ENCODE results near the gene EPHB4. TPM values are rescaled to one million over a fixed set of nuclear protein-coding genes. Genes with fewer than 3 reads are reported as not detected.

The EPHB4 gene
- total RNA-seq, 1 donor from 2014 or later = 153 TPM

- TF ChIP-seq, protein P1, sequence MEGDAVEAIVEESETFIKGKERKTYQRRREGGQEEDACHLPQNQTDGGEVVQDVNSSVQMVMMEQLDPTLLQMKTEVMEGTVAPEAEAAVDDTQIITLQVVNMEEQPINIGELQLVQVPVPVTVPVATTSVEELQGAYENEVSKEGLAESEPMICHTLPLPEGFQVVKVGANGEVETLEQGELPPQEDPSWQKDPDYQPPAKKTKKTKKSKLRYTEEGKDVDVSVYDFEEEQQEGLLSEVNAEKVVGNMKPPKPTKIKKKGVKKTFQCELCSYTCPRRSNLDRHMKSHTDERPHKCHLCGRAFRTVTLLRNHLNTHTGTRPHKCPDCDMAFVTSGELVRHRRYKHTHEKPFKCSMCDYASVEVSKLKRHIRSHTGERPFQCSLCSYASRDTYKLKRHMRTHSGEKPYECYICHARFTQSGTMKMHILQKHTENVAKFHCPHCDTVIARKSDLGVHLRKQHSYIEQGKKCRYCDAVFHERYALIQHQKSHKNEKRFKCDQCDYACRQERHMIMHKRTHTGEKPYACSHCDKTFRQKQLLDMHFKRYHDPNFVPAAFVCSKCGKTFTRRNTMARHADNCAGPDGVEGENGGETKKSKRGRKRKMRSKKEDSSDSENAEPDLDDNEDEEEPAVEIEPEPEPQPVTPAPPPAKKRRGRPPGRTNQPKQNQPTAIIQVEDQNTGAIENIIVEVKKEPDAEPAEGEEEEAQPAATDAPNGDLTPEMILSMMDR (IDR thresholded peaks at IDR 0.05; ENCODE audit: insufficient read depth, low read length, severe bottlenecking) = no peak
- DNase-seq (ENCODE audit: low read depth) (no peak), FAIRE-seq (no peak)
- no peak overlapping the region for H3K4me3 ChIP-seq (ENCODE audit: low read depth, low read length)
- no peaks in the 10 kb centered on the region for H3K27me3 ChIP-seq (ENCODE audit: control insufficient read depth, insufficient read depth, low read length)
- peaks cover 22% of the 10 kb centered on the region for H3K36me3 ChIP-seq (ENCODE audit: control insufficient read depth, insufficient read depth, low read length)
These were observed 24.4 kb downstream of the EPHB4 start for GRCh38 chr7:100802951-100803350.

GRCh38 chr7:100801833-100802568, 25.3 kb downstream of the EPHB4 start:
- DNase-seq (ENCODE audit: low read depth) = peak; percentile 91
- Histone ChIP-seq H3K36me3 (ENCODE audit: control insufficient read depth, insufficient read depth, low read length) (peaks cover 18% of the 10 kb centered on the region), H3K27me3 (ENCODE audit: control insufficient read depth, insufficient read depth, low read length) (no peaks in the 10 kb centered on the region), H3K4me3 (ENCODE audit: low read depth, low read length) (no peak overlapping the region)
- no peak for FAIRE-seq
- TF ChIP-seq, protein P1 (IDR thresholded peaks at IDR 0.05; ENCODE audit: insufficient read depth, low read length, severe bottlenecking) = no peak

DNA sequence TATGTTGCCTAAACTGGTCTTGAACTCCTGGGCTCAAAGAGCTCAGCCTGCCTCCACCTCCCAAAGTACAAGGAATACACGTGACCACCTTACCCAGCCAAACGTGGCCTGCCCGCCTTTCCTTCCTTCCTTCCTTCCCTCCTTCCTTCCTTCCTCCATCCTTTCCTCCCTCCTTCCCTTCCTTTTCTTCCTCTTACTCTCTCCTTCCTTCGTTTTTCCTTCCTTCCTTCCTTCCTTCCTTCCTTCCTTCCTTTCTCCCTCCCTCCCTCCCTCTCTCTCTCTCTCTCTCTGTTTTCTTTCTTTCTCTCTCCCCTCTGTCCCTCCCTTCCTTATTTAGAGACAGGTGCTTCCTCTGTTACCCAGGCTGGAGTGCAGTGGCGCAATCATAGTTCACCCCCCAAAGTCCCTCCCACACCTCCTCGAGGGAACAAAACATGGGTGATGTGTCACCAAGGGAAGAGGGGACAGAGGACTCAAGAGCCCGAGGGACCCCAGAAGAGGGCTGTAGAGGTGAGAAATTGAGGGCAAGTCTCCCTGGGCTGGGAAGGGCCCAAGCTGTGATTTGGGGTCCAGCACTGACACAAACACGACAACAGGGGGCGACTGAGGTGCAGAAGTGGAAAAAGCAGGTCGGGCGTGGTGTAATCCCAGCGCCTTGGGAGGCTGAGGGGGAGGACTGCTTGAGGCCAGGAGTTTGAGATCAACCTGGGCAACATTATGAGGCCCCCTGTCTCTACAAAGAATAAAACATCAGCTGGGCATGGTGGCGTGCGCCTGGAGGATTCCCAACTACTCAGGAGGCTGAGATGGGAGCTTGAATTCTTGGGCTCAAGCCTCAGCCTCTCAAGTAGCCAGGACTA, 28.1 kb downstream of the EPHB4 start:
- FAIRE-seq = no peak
- H3K4me3 ChIP-seq (ENCODE audit: low read depth, low read length) = no peak overlapping the region
- peaks cover 5% of the 10 kb centered on the region for H3K36me3 ChIP-seq (ENCODE audit: control insufficient read depth, insufficient read depth, low read length)
- DNase-seq (ENCODE audit: low read depth) = peak; percentile 63
- TF ChIP-seq, protein P1 (IDR thresholded peaks at IDR 0.05; ENCODE audit: insufficient read depth, low read length, severe bottlenecking) = peak; percentile 85
- H3K27me3 ChIP-seq (ENCODE audit: control insufficient read depth, insufficient read depth, low read length) = no peaks in the 10 kb centered on the region

GRCh38 chr7:100794741-100795140, 32.6 kb downstream of the EPHB4 start:
- FAIRE-seq (no peak), DNase-seq (ENCODE audit: low read depth) (no peak)
- Histone ChIP-seq H3K4me3 (ENCODE audit: low read depth, low read length) (no peak overlapping the region), H3K27me3 (ENCODE audit: control insufficient read depth, insufficient read depth, low read length) (no peaks in the 10 kb centered on the region), H3K36me3 (ENCODE audit: control insufficient read depth, insufficient read depth, low read length) (no peaks in the 10 kb centered on the region)
- TF ChIP-seq, protein P1 (IDR thresholded peaks at IDR 0.05; ENCODE audit: insufficient read depth, low read length, severe bottlenecking) = no peak

GRCh38 chr7:100793806-100794660, 33.3 kb downstream of the EPHB4 start:
- Histone ChIP-seq H3K36me3 (ENCODE audit: control insufficient read depth, insufficient read depth, low read length) (no peaks in the 10 kb centered on the region), H3K4me3 (ENCODE audit: low read depth, low read length) (no peak overlapping the region), H3K27me3 (ENCODE audit: control insufficient read depth, insufficient read depth, low read length) (no peaks in the 10 kb centered on the region)
- FAIRE-seq (no peak), DNase-seq (ENCODE audit: low read depth) (peak; percentile 44)
- TF ChIP-seq, protein P1 (IDR thresholded peaks at IDR 0.05; ENCODE audit: insufficient read depth, low read length, severe bottlenecking) = no peak

Data from bronchial epithelial cell (primary cell).